HG03457 (cell line): Measurements from ENCODE around the gene LRRC43.

Experiments used
- ATAC-seq: cut with Tn5 transposase; IDR thresholded peaks from one replicate; pipeline ENCODE4 v1.9.1; 2021; ENCODE audit warnings: moderate number of reproducible peaks; ENCODE audit not compliant: unreplicated experiment

LRRC43 gene

GRCh38 chr12:122225683-122226365 is 42.9 kb downstream of the LRRC43 start, which contains the start of gene DIABLO:
DIABLO (minus strand) TSS chr12:122226052; CDS start chr12:122226014, 38 bp downstream.
- peak; percentile 89 for ATAC-seq

GRCh38 chr12:122226366-122227125 is 43.6 kb downstream of the LRRC43 start:
- ATAC-seq = no peak

GRCh38 chr12:122227341-122227740 is 44.4 kb downstream of the LRRC43 start:
- ATAC-seq = no peak

GRCh38 chr12:122228092-122228491 is 45.2 kb downstream of the LRRC43 start:
- ATAC-seq = no peak

GRCh38 chr12:122230798-122231197 is 47.9 kb downstream of the LRRC43 start:
- ATAC-seq = no peak

GRCh38 chr12:122232691-122233090 is 49.8 kb downstream of the LRRC43 start:
- ATAC-seq = no peak

GRCh38 chr12:122235741-122236140 is 52.8 kb downstream of the LRRC43 start:
- no peak for ATAC-seq

- ATAC-seq = no peak
These were observed 55.9 kb downstream of the LRRC43 start for GRCh38 chr12:122238861-122239260.

GRCh38 chr12:122243965-122244364 is 61.0 kb downstream of the LRRC43 start:
- ATAC-seq = no peak

GRCh38 chr12:122244565-122245371 is 61.8 kb downstream of the LRRC43 start:
- ATAC-seq = no peak

GRCh38 chr12:122245553-122245952 is 62.6 kb downstream of the LRRC43 start:
- no peak for ATAC-seq

GRCh38 chr12:122250047-122250446 is 67.1 kb downstream of the LRRC43 start:
- ATAC-seq = no peak

- ATAC-seq = no peak
These were observed 67.6 kb downstream of the LRRC43 start for GRCh38 chr12:122250536-122250935.
